Esophagus muscularis mucosa (tissue), 4 donors: ENCODE measurements around the gene CBX2.

ENCODE experiments used
- CTCF ChIP-seq, 3 experiments: fragments of 200-600 bp in 2 of 3; fragments of 450-650 bp in 1 of 3; sonication (generic) in 2 of 3; IDR thresholded peaks; one replicate each; pipeline ENCODE4 v1.5.1; 2017 to 2019; ENCODE audit warnings: antibody characterized with exemption in 3 of 3, mild to moderate bottlenecking in 2 of 3, moderate library complexity in 1 of 3
- EP300 ChIP-seq: sonication (generic); formaldehyde crosslinking; IDR thresholded peaks from one replicate; pipeline ENCODE4 v1.6.1; 2017; ENCODE audit warnings: antibody characterized with exemption
- POLR2AphosphoS5 ChIP-seq, 2 donors: sonication (generic); formaldehyde crosslinking; IDR thresholded peaks; one replicate each; pipeline ENCODE4 v1.6.1; 2017; ENCODE audit warnings: antibody characterized with exemption in 2 of 2

- no peak for TF ChIP-seq CTCF (IDR thresholded peaks at IDR 0.05)
- no peak for TF ChIP-seq POLR2AphosphoS5 (IDR thresholded peaks at IDR 0.05)
- no peak for TF ChIP-seq EP300
Measured at GRCh38 chr17:79784353-79785016, 6.5 kb downstream of the CBX2 start.
